GM23338 (cell line): Measurements from ENCODE around the gene LRMDA.

Experiments
- CTCF ChIP-seq, 2 experiments: fragments of 200-600 bp in 1 of 2; sonication (generic) in 1 of 2; conservative IDR thresholded peaks; 2 replicates each; pipeline versions ENCODE4 v1.5.1 to v1.6.1; 2016 to 2017; ENCODE audit warnings: antibody characterized with exemption in 2 of 2, low read depth in 2 of 2, mild to moderate bottlenecking in 2 of 2, moderate library complexity in 1 of 2
- EZH2 ChIP-seq: fragments of 200-600 bp; sonication (generic); IDR thresholded peaks from one replicate; pipeline ENCODE4 v1.8.0; 2017; ENCODE audit warnings: antibody characterized with exemption, mild to moderate bottlenecking, low read depth; ENCODE audit not compliant: unreplicated experiment
- POLR2AphosphoS5 ChIP-seq: IDR thresholded peaks from 2 replicates; pipeline ENCODE4 v1.6.1; 2016; ENCODE audit warnings: antibody characterized with exemption, low read depth

- TF ChIP-seq CTCF (conservative IDR thresholded peaks at IDR 0.05; ENCODE audit: low read depth in 2 of 2) (no peak), POLR2AphosphoS5 (no peak), EZH2 (no peak)
Measured at GRCh38 chr10:76116523-76116922, 685.1 kb downstream of the LRMDA start.
